ENCODE results near the gene LMBRD1. TPM values are rescaled to one million over a fixed set of nuclear protein-coding genes. Genes with fewer than 3 reads are reported as not detected.

Gene LMBRD1
- total RNA-seq, 1 donor from 2014 or later = 17.6 TPM

- no peak for TF ChIP-seq CTCF (IDR thresholded peaks at IDR 0.05; ENCODE audit: insufficient read depth, low read length, severe bottlenecking)
- DNase-seq (ENCODE audit: low read depth) = no peak
- Histone ChIP-seq H3K27me3 (ENCODE audit: control insufficient read depth, insufficient read depth, low read length) (no peaks in the 10 kb centered on the region), H3K4me3 (ENCODE audit: low read depth, low read length) (no peak overlapping the region), H3K36me3 (ENCODE audit: control insufficient read depth, insufficient read depth, low read length) (no peaks in the 10 kb centered on the region)
- no peak for FAIRE-seq
Measured at GRCh38 chr6:69758214-69758613, 38.6 kb downstream of the LMBRD1 start.

- Histone ChIP-seq H3K4me3 (ENCODE audit: low read depth, low read length) (no peak overlapping the region), H3K36me3 (ENCODE audit: control insufficient read depth, insufficient read depth, low read length) (no peaks in the 10 kb centered on the region), H3K27me3 (ENCODE audit: control insufficient read depth, insufficient read depth, low read length) (no peaks in the 10 kb centered on the region)
- DNase-seq (ENCODE audit: low read depth) (no peak), FAIRE-seq (no peak)
- no peak for TF ChIP-seq CTCF (IDR thresholded peaks at IDR 0.05; ENCODE audit: insufficient read depth, low read length, severe bottlenecking)
Measured at GRCh38 chr6:69756907-69757306, 39.9 kb downstream of the LMBRD1 start.

GRCh38 chr6:69756366-69756765 is 40.4 kb downstream of the LMBRD1 start:
- DNase-seq (ENCODE audit: low read depth) (no peak), FAIRE-seq (no peak)
- TF ChIP-seq CTCF (IDR thresholded peaks at IDR 0.05; ENCODE audit: insufficient read depth, low read length, severe bottlenecking) = no peak
- Histone ChIP-seq H3K36me3 (ENCODE audit: control insufficient read depth, insufficient read depth, low read length) (no peaks in the 10 kb centered on the region), H3K4me3 (ENCODE audit: low read depth, low read length) (no peak overlapping the region), H3K27me3 (ENCODE audit: control insufficient read depth, insufficient read depth, low read length) (no peaks in the 10 kb centered on the region)

GRCh38 chr6:69735027-69735426 is 61.8 kb downstream of the LMBRD1 start:
- DNase-seq (ENCODE audit: low read depth) (peak; percentile 25), FAIRE-seq (no peak)
- Histone ChIP-seq H3K27me3 (ENCODE audit: control insufficient read depth, insufficient read depth, low read length) (no peaks in the 10 kb centered on the region), H3K36me3 (ENCODE audit: control insufficient read depth, insufficient read depth, low read length) (peaks cover 2% of the 10 kb centered on the region), H3K4me3 (ENCODE audit: low read depth, low read length) (no peak overlapping the region)
- no peak for TF ChIP-seq CTCF (IDR thresholded peaks at IDR 0.05; ENCODE audit: insufficient read depth, low read length, severe bottlenecking)

GRCh38 chr6:69732640-69733039 is 64.2 kb downstream of the LMBRD1 start:
- DNase-seq (ENCODE audit: low read depth) (peak; percentile 12), FAIRE-seq (no peak)
- Histone ChIP-seq H3K4me3 (ENCODE audit: low read depth, low read length) (no peak overlapping the region), H3K36me3 (ENCODE audit: control insufficient read depth, insufficient read depth, low read length) (peaks cover 2% of the 10 kb centered on the region), H3K27me3 (ENCODE audit: control insufficient read depth, insufficient read depth, low read length) (no peaks in the 10 kb centered on the region)
- no peak for TF ChIP-seq CTCF (IDR thresholded peaks at IDR 0.05; ENCODE audit: insufficient read depth, low read length, severe bottlenecking)

- no peaks in the 10 kb centered on the region for H3K27me3 ChIP-seq (ENCODE audit: control insufficient read depth, insufficient read depth, low read length)
- no peak for TF ChIP-seq CTCF (IDR thresholded peaks at IDR 0.05; ENCODE audit: insufficient read depth, low read length, severe bottlenecking)
- DNase-seq (ENCODE audit: low read depth) (peak; percentile 42), FAIRE-seq (no peak)
- H3K4me3 ChIP-seq (ENCODE audit: low read depth, low read length) = no peak overlapping the region
- H3K36me3 ChIP-seq (ENCODE audit: control insufficient read depth, insufficient read depth, low read length) = peaks cover 2% of the 10 kb centered on the region
Measured at GRCh38 chr6:69732045-69732444, 64.8 kb downstream of the LMBRD1 start.

All from bronchial epithelial cell (primary cell).